Brain microvascular endothelial cell (primary cell): Measurements from ENCODE around the gene ARHGAP21.

Source experiments
- DNase-seq: peaks from one replicate; pipeline ENCODE4 v3.0.0-alpha.2; 2020
- H3K27ac ChIP-seq: fragments of 250-450 bp; sonication (Bioruptor Pico); 2 replicates; pipeline ENCODE4 v1.5.1; 2020; ENCODE audit warnings: mild to moderate bottlenecking, moderate library complexity
- H3K27me3 ChIP-seq: fragments of 250-450 bp; sonication (Bioruptor Pico); replicated peaks from 2 replicates; pipeline ENCODE4 v1.5.1; 2020; ENCODE audit warnings: mild to moderate bottlenecking
- H3K36me3 ChIP-seq: fragments of 250-450 bp; sonication (Bioruptor Pico); replicated peaks from 2 replicates; pipeline ENCODE4 v1.5.1; 2020; ENCODE audit warnings: mild to moderate bottlenecking
- H3K4me3 ChIP-seq: 2 replicates; pipeline ENCODE4 v1.5.1; 2011; ENCODE audit warnings: low read depth, mild to moderate bottlenecking, control low read depth, low read length, moderate library complexity
- CTCF ChIP-seq: IDR thresholded peaks from 2 replicates; pipeline ENCODE4 v1.5.1; 2011; ENCODE audit warnings: low read depth, mild to moderate bottlenecking, moderate library complexity, low read length, control low read depth, inconsistent platforms; ENCODE audit errors: missing control alignments
- in situ Hi-C: cut with HindIII; loops from 2 replicates; pipeline ENCODE4 v1.10.0; 2017; ENCODE audit warnings: low sequenced_read_pairs, low pct_ligation_motif_present

ARHGAP21 gene

GRCh38 chr10:24590697-24591457 is 132.8 kb downstream of the ARHGAP21 start:
- H3K36me3 ChIP-seq = peaks cover 38% of the 10 kb centered on the region
- in situ Hi-C loops = no loop called here
- TF ChIP-seq CTCF = no peak
- H3K27me3 ChIP-seq = no peaks in the 10 kb centered on the region
- H3K27ac ChIP-seq = no peak overlapping the region
- DNase-seq = no peak
- H3K4me3 ChIP-seq = no peak overlapping the region

GRCh38 chr10:24589265-24589664 is 134.4 kb downstream of the ARHGAP21 start:
- Histone ChIP-seq H3K27ac (no peak overlapping the region), H3K4me3 (no peak overlapping the region), H3K36me3 (peaks cover 31% of the 10 kb centered on the region), H3K27me3 (no peaks in the 10 kb centered on the region)
- no peak for TF ChIP-seq CTCF
- no peak for DNase-seq
- in situ Hi-C loops = no loop called here

- DNase-seq = no peak
- Histone ChIP-seq H3K27ac (no peak overlapping the region), H3K36me3 (peaks cover 2% of the 10 kb centered on the region), H3K4me3 (no peak overlapping the region), H3K27me3 (no peaks in the 10 kb centered on the region)
- in situ Hi-C loops = no loop called here
- TF ChIP-seq CTCF = no peak
Observed at GRCh38 chr10:24579906-24580305, 143.8 kb downstream of the ARHGAP21 start.

GRCh38 chr10:24579448-24579847 is 144.2 kb downstream of the ARHGAP21 start:
- Histone ChIP-seq H3K4me3 (no peak overlapping the region), H3K27ac (no peak overlapping the region), H3K27me3 (no peaks in the 10 kb centered on the region), H3K36me3 (peaks cover 2% of the 10 kb centered on the region)
- DNase-seq = no peak
- no peak for TF ChIP-seq CTCF
- in situ Hi-C loops = no loop called here

- H3K27ac ChIP-seq = no peak overlapping the region
- no peaks in the 10 kb centered on the region for H3K27me3 ChIP-seq
- no peak for TF ChIP-seq CTCF
- DNase-seq = no peak
- no peak overlapping the region for H3K4me3 ChIP-seq
- in situ Hi-C loops = no loop called here
- H3K36me3 ChIP-seq = no peaks in the 10 kb centered on the region
Observed at GRCh38 chr10:24575481-24576002, 148.1 kb downstream of the ARHGAP21 start.
